ENCODE results near the gene EPAS1.

DNA sequence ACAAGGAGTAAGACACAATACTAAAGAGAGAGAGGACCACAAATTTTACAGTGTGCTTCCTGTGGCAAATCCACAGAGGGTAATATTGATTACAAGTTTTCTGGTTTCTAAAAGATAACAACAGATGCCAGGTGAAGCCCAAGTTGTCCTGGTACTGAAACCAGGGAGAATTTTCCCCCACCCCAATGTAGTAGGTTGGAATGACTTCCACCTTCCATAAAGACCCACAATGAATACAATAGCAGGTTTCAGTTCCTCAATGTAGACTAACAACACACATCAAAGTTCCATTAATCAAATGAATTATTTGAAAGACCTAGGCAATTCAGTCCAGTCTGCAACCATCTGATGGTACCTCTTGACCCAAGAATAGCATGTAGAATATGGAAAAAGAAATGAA lies 138.1 kb downstream of the EPAS1 start:
- TF ChIP-seq ZNF274 (IDR thresholded peaks at IDR 0.05; ENCODE audit: low read depth, low read length), result no peak
- no peak for TF ChIP-seq YY1 (IDR thresholded peaks at IDR 0.05; ENCODE audit: insufficient read depth, insufficient read length)
- TF ChIP-seq SUZ12 (IDR thresholded peaks at IDR 0.05; ENCODE audit: extremely low read depth, insufficient read depth, insufficient read length), result no peak
